Mucosa of descending colon (tissue), 3 donors: ENCODE data around the gene SKA3. TPM values are rescaled to one million over a fixed set of nuclear protein-coding genes. Genes with fewer than 3 reads are reported as not detected.
A peak's percentile ranks its signal among the peaks of the same experiment; 100 is the strongest.
"Not testable (repeated sequence)": the region's sequence is repeated elsewhere in the genome, so short reads cannot be mapped to it uniquely, and the experiment has no call there.

Experiments
- ATAC-seq: fragments of 200-7000 bp; cut with Tn5 transposase; one replicate; pipeline ENCODE4 v1.9.1; 2020; ENCODE audit warnings: mild to moderate bottlenecking, moderate library complexity
- DNase-seq, 3 donors: peaks; one replicate each; pipeline ENCODE4 v3.0.0-alpha.2; 2020
- H3K36me3 ChIP-seq: fragments of 200-600 bp; one replicate; pipeline ENCODE4 v1.8.0; 2021; ENCODE audit warnings: low read depth, mild to moderate bottlenecking
- H3K4me1 ChIP-seq: fragments of 200-600 bp; one replicate; pipeline ENCODE4 v1.8.0; 2021; ENCODE audit warnings: low read depth, mild to moderate bottlenecking
- H3K4me3 ChIP-seq: fragments of 200-600 bp; one replicate; pipeline ENCODE4 v1.8.0; 2021; ENCODE audit warnings: mild to moderate bottlenecking
- H3K9me3 ChIP-seq: fragments of 200-600 bp; one replicate; pipeline ENCODE4 v1.8.0; 2021; ENCODE audit warnings: mild to moderate bottlenecking
- CTCF ChIP-seq: fragments of 200-600 bp; IDR thresholded peaks from one replicate; pipeline ENCODE4 v1.8.0; 2022; ENCODE audit warnings: antibody characterized with exemption, mild to moderate bottlenecking
- intact Hi-C, 2 donors: fragments of 100-400 bp; cut with DNase I in 1 of 2; cut with micrococcal nuclease in 1 of 2; formaldehyde crosslinking; loops; one replicate each; pipeline versions ENCODE4 v1.11.0 to v1.11.1; 2022; cut with DNase I, micrococcal nuclease
- long read RNA-seq, 2 donors: library from polyadenylated mRNA; unstranded; transcript quantifications; one replicate each; pipeline ENCODE4 v2.0.0, GENCODE V29; 2019 to 2021
- total RNA-seq, 3 donors: library from RNA; stranded (reverse); fragmentation: NEBNext Ultra II Directional in 2 of 3; extraction: Animal tissue kit (Norgen Biotek cat#: 25700) in 2 of 3; gene quantifications; one replicate each; pipeline versions ENCODE4 v1.2.1 to v1.2.4, GENCODE V29; 2021 to 2023
- donor health status: DM: no; HTN: no; CAD: no; lungs with moderate emphysema.
- donor health status: DM: no; HTN: no; CAD: no.
- donor health status: DM: no; HTN: yes; CAD: no.

The SKA3 gene
- 1 to 10 TPM; 1.3 to 7.2 (median 2.4) TPM for total RNA-seq
- long read RNA-seq, donor 1: 0 reads
- long read RNA-seq, donor 2, partial matches to known transcripts: 1 of 2 reads
- long read RNA-seq, donor 2, other reads (novel, unspliced or antisense): 0 of 2 reads

DNA sequence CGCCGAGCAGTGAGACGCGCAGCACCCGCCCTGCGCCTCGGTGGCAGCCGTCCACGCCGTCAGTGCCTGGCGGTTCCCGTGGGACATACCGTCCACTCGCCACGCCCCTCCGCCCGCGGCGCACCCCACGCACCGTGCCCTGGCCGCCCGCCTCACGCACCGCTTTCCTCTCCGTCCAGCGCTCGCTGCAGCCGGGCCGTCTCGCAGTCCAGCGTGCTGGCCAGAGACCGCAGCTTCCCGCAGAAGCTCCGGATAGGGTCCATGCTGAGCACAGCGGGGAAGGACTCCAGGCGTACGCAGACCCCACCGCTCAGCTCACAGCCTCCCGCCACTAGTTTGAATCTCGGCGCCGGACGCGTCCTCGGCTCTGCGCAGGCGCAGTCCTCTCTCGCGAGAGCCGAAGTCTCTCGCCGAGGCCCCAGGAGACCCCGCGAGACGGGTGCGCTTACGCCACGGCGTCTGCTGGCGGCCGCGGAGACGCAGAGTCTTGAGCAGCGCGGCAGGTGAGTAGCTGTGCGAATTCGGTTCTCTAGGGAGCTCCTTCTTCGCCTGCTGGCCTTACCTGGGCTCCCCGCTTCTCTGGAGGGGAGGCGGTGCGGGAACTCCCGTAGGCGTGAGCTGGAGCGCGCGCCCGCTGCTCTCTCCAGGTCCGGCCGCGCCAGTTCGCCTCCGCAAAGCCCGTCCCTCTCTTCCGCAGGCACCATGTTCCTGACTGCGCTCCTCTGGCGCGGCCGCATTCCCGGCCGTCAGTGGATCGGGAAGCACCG lies at the start of gene SKA3, which contains the start of gene MRPL57:
Gene SKA3, minus strand, starts transcription at position 338 of the 767 bp plus-strand sequence. Its CDS starts 75 bp downstream, at position 263.
Gene MRPL57, plus strand, starts transcription at position 444 of the 767 bp plus-strand sequence. Its CDS starts 259 bp downstream, at position 703.
- peaks cover 14% of the 10 kb centered on the region for H3K4me1 ChIP-seq
- TF ChIP-seq CTCF: no peak
- peak; percentile 98 for ATAC-seq
- peak; percentile 94 to 97 (median 94) for DNase-seq
- H3K4me3 ChIP-seq: peak within 1 kb of the TSS; percentile 89
- H3K9me3 ChIP-seq: no peaks in the 10 kb centered on the region
- intact Hi-C loops: no loop called here
- no peaks in the 10 kb centered on the region for H3K36me3 ChIP-seq

- ATAC-seq: no peak
- intact Hi-C loops: no loop called here
Measured at GRCh38 chr13:21225082-21225481, 48.7 kb upstream of the SKA3 start.

DNA sequence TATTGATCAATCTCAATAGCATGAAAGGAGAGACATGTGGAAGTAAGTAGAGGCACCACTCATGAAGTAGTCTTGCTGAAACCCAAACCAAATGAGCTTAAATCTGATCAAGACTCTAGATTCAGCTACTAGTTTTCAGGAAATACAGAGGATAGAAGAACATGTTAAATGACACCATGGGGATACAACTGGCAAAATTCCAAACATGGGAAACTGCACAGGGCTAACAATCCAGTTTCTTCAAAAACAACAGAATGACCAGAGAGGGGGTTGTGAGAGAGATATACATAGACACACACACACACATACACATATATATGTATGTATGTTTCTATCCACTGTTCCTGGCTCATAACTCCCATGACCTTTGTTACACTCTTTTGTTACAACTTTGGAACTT lies 44.9 kb upstream of the SKA3 start:
- intact Hi-C loops: no loop called here
- DNase-seq: no peak
- no peak for TF ChIP-seq CTCF
- Histone ChIP-seq H3K4me3 (no peak overlapping the region), H3K4me1 (no peaks in the 10 kb centered on the region), H3K9me3 (peaks cover 2% of the 10 kb centered on the region), H3K36me3 (no peaks in the 10 kb centered on the region)
- ATAC-seq: no peak

More at GRCh38 chr13:21225082-21225481, 48.7 kb upstream of the SKA3 start:
- Histone ChIP-seq H3K9me3 (peaks cover 2% of the 10 kb centered on the region), H3K36me3 (no peaks in the 10 kb centered on the region), H3K4me1 (no peaks in the 10 kb centered on the region), H3K4me3 (no peak overlapping the region)
- no peak for TF ChIP-seq CTCF
- DNase-seq: no peak

DNA sequence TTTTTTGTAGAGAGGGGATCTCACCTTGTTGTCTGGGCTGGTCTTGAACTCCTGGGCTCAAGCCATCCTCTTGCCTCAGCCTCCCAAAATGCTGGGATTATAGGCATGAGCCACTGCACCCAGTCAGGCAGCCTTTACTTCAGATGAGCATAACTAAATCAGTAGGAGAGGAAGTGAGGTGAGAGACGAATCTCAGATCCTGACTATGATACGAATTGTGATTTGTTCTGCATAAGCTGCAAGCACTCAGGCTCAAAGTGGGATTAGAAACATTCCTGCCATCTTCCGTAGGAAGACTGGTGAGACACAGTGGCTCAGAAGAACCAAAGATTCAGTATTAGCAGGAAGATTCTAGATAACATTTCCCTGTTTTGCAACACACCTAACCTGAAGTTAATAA lies 43.4 kb upstream of the SKA3 start:
- H3K4me3 ChIP-seq, H3K36me3 ChIP-seq, ATAC-seq, H3K4me1 ChIP-seq, intact Hi-C loops, DNase-seq, H3K9me3 ChIP-seq: not testable (repeated sequence)

GRCh38 chr13:21219036-21219381 lies 42.7 kb upstream of the SKA3 start:
- ATAC-seq (no peak), DNase-seq (no peak)
- TF ChIP-seq CTCF: no peak
- intact Hi-C loops: no loop called here
- H3K9me3 ChIP-seq: peaks cover 2% of the 10 kb centered on the region
- H3K4me3 ChIP-seq: no peak overlapping the region
- H3K4me1 ChIP-seq: no peaks in the 10 kb centered on the region
- H3K36me3 ChIP-seq: no peaks in the 10 kb centered on the region

- intact Hi-C loops: no loop called here
- ATAC-seq: peak; percentile 33
- Histone ChIP-seq H3K4me1 (no peaks in the 10 kb centered on the region), H3K36me3 (no peaks in the 10 kb centered on the region), H3K4me3 (no peak overlapping the region), H3K9me3 (peaks cover 2% of the 10 kb centered on the region)
- no peak for TF ChIP-seq CTCF
- no peak for DNase-seq
Measured at GRCh38 chr13:21218351-21219035, 42.1 kb upstream of the SKA3 start.
